ENCODE data around the gene AGAP6.
"Not testable (repeated sequence)": the region's sequence is repeated elsewhere in the genome, so short reads cannot be mapped to it uniquely, and the experiment has no call there.

- not testable (repeated sequence) for TF ChIP-seq CTCF (IDR thresholded peaks at IDR 0.05); SIN3A (IDR thresholded peaks at IDR 0.05; ENCODE audit: borderline replicate concordance, insufficient read depth, low read depth, low read length); POLR2AphosphoS5 (IDR thresholded peaks at IDR 0.05; ENCODE audit: low read depth, low read length)
These were observed 40.1 kb upstream of the AGAP6 start for GRCh38 chr10:49948142-49948541.
